HG03280 (cell line): ENCODE data around the gene HSPG2.
"Not testable (repeated sequence)": the region's sequence is repeated elsewhere in the genome, so short reads cannot be mapped to it uniquely, and the experiment has no call there.

ENCODE experiments used
- ATAC-seq: cut with Tn5 transposase; IDR thresholded peaks from one replicate; pipeline ENCODE4 v1.9.1; 2021; ENCODE audit warnings: mild to moderate bottlenecking, moderate library complexity; ENCODE audit not compliant: unreplicated experiment

Gene HSPG2

GRCh38 chr1:21914880-21915640 lies 22.1 kb downstream of the HSPG2 start:
- ATAC-seq: no peak

- no peak for ATAC-seq
These were observed 22.7 kb downstream of the HSPG2 start for GRCh38 chr1:21914450-21914849.

GRCh38 chr1:21913763-21914162 lies 23.3 kb downstream of the HSPG2 start:
- ATAC-seq: no peak

GRCh38 chr1:21913258-21913657 lies 23.9 kb downstream of the HSPG2 start:
- ATAC-seq: no peak

- no peak for ATAC-seq
These were observed 24.9 kb downstream of the HSPG2 start for GRCh38 chr1:21912038-21912758.

- no peak for ATAC-seq
These were observed 25.7 kb downstream of the HSPG2 start for GRCh38 chr1:21911205-21912001.

GRCh38 chr1:21910558-21911204 lies 26.4 kb downstream of the HSPG2 start:
- no peak for ATAC-seq

- no peak for ATAC-seq
These were observed 27.2 kb downstream of the HSPG2 start for GRCh38 chr1:21909787-21910503.

- ATAC-seq: no peak
These were observed 27.8 kb downstream of the HSPG2 start for GRCh38 chr1:21909286-21909759.

GRCh38 chr1:21907737-21908534 lies 29.2 kb downstream of the HSPG2 start:
- ATAC-seq: not testable (repeated sequence)

GRCh38 chr1:21907079-21907418 lies 30.1 kb downstream of the HSPG2 start:
- ATAC-seq: no peak

- no peak for ATAC-seq
These were observed 30.7 kb downstream of the HSPG2 start for GRCh38 chr1:21906173-21907078.

- no peak for ATAC-seq
These were observed 32.2 kb downstream of the HSPG2 start for GRCh38 chr1:21904704-21905520.

- no peak for ATAC-seq
These were observed 32.7 kb downstream of the HSPG2 start for GRCh38 chr1:21904454-21904703.

- no peak for ATAC-seq
These were observed 33.3 kb downstream of the HSPG2 start for GRCh38 chr1:21903638-21904453.

- no peak for ATAC-seq
These were observed 34.8 kb downstream of the HSPG2 start for GRCh38 chr1:21902026-21903012.
